Sigmoid colon (tissue), 7 donors: ENCODE results near the gene BAHD1. TPM values are rescaled to one million over a fixed set of nuclear protein-coding genes. Genes with fewer than 3 reads are reported as not detected.

Experiments
- DNase-seq: peaks from one replicate; pipeline ENCODE4 v3.0.0-alpha.2; 2019
- H3K27ac ChIP-seq, 4 donors: fragments of 200-600 bp; sonication (generic); one replicate each; pipeline ENCODE4 v1.5.1; 2016 to 2019; ENCODE audit warnings: mild to moderate bottlenecking in 1 of 4
- H3K27me3 ChIP-seq, 3 donors: fragments of 200-600 bp; sonication (generic); one replicate each; pipeline ENCODE4 v1.5.1; 2019; ENCODE audit warnings: mild to moderate bottlenecking in 1 of 3
- H3K36me3 ChIP-seq, 4 donors: fragments of 200-600 bp; sonication (generic); one replicate each; pipeline ENCODE4 v1.5.1; 2016 to 2019
- H3K4me1 ChIP-seq, 4 donors: fragments of 200-600 bp; sonication (generic); one replicate each; pipeline ENCODE4 v1.5.1; 2017 to 2019
- H3K4me3 ChIP-seq, 4 donors: fragments of 200-600 bp; sonication (generic); one replicate each; pipeline ENCODE4 v1.5.1; 2017 to 2019; ENCODE audit warnings: mild to moderate bottlenecking in 2 of 4, moderate library complexity in 1 of 4
- H3K9me3 ChIP-seq, 4 donors: fragments of 200-600 bp in 3 of 4; sonication (generic) in 3 of 4; one replicate each; pipeline versions ENCODE4 v1.5.1 to v1.6.1; 2013 to 2019
- CTCF ChIP-seq, 4 experiments: fragments of 450-650 bp in 3 of 4; fragments of 200-600 bp in 1 of 4; IDR thresholded peaks; one replicate each; pipeline ENCODE4 v1.5.1; 2016 to 2019; ENCODE audit warnings: antibody characterized with exemption in 4 of 4, mild to moderate bottlenecking in 3 of 4, moderate library complexity in 2 of 4
- EP300 ChIP-seq, 4 donors: sonication (generic); formaldehyde crosslinking; IDR thresholded peaks; one replicate each; pipeline ENCODE4 v1.6.1; 2017; ENCODE audit warnings: antibody characterized with exemption in 4 of 4
- POLR2A ChIP-seq, 2 donors: fragments of 450-650 bp; IDR thresholded peaks; one replicate each; pipeline ENCODE4 v1.6.1; 2016; ENCODE audit warnings: antibody characterized with exemption in 2 of 2, mild to moderate bottlenecking in 2 of 2, moderate library complexity in 2 of 2
- POLR2AphosphoS5 ChIP-seq, 4 donors: sonication (generic); formaldehyde crosslinking; IDR thresholded peaks; one replicate each; pipeline ENCODE4 v1.6.1; 2017; ENCODE audit warnings: antibody characterized with exemption in 4 of 4
- WGBS, 2 donors: extraction: QIAGEN DNeasy Blood & Tissue Kit; methylation state at CpG; one replicate each; pipeline ENCODE4 v1.1.7; 2013; 5-methylcytosine and 5-hydroxymethylcytosine counted together
- intact Hi-C: fragments of 100-400 bp; cut with DNase I; formaldehyde crosslinking; loops from one replicate; pipeline ENCODE4 v1.15.1; 2023
- polyA plus RNA-seq, 3 donors: library from polyadenylated mRNA; stranded (reverse); fragments of 200-250 nt; gene quantifications; one replicate each; pipeline ENCODE4 v1.2.3, GENCODE V29; 2013
- total RNA-seq, 4 donors: library from RNA; depleted of rRNA; stranded (reverse); fragments of >200 nt; gene quantifications; one replicate each; pipeline ENCODE4 v1.1.0, GENCODE V29; 2016
- donor health status: healthy with polysubstance abuse.
- donor health status: Bipolar disorder and iron deficiency.
- donor health status: healthy.

Gene BAHD1
- total and polyA plus RNA-seq, 7 donors, result 7.7 to 20.2 (median 9.6) TPM

GRCh38 chr15:40470423-40471104, 29.8 kb downstream of the BAHD1 start, which contains the start of gene CHST14:
CHST14 (plus strand) TSS chr15:40470984; CDS start chr15:40471214, 230 bp downstream.
- Histone ChIP-seq H3K27me3 (no peaks in the 10 kb centered on the region), H3K36me3 (peaks cover 0 to 14% (median 8%) of the 10 kb centered on the region in 4 donors), H3K27ac (peak within 1 kb of the TSS; percentile 84 to 89 (median 88)), H3K9me3 (no peaks in the 10 kb centered on the region), H3K4me3 (peak within 1 kb of the TSS; percentile 61 to 92 (median 82)), H3K4me1 (peaks cover 0 to 22% (median 18%) of the 10 kb centered on the region in 4 donors)
- intact Hi-C loops, result loop anchor here (2.0 to 5.0 kb wide), 3 partner anchors 30 to 97 kb away; partner anchors contain the start of genes BAHD1, CCDC32 and RPUSD2
- peak; percentile 75 for DNase-seq
- WGBS, 2 donors, result 3 to 4% methylated on average over 52 of the region's 52 CpGs
- TF ChIP-seq POLR2AphosphoS5 (IDR thresholded peaks at IDR 0.05), result peak in 3 of 4 donors; percentile 4 to 61 (median 55)
- no peak for TF ChIP-seq POLR2A (IDR thresholded peaks at IDR 0.05)
- no peak for TF ChIP-seq EP300 (IDR thresholded peaks at IDR 0.05)
- TF ChIP-seq CTCF (IDR thresholded peaks at IDR 0.05), result no peak

- Histone ChIP-seq H3K27me3 (no peaks in the 10 kb centered on the region), H3K4me1 (peaks cover 0 to 22% (median 18%) of the 10 kb centered on the region in 4 donors), H3K27ac (peak overlapping the region; percentile 84 to 89 (median 88)), H3K4me3 (peak overlapping the region; percentile 61 to 92 (median 82)), H3K36me3 (peaks cover 0 to 7% (median 2%) of the 10 kb centered on the region in 4 donors), H3K9me3 (no peaks in the 10 kb centered on the region)
- intact Hi-C loops, result loop anchor here (2.0 to 5.0 kb wide), 3 partner anchors 30 to 96 kb away; partner anchors contain the start of genes BAHD1, CCDC32 and RPUSD2
- TF ChIP-seq POLR2A (IDR thresholded peaks at IDR 0.05) (no peak), CTCF (IDR thresholded peaks at IDR 0.05) (no peak), POLR2AphosphoS5 (IDR thresholded peaks at IDR 0.05) (no peak), EP300 (IDR thresholded peaks at IDR 0.05) (no peak)
- 0 to 1% methylated on average over 60 of the region's 60 CpGs for WGBS, 2 donors
- DNase-seq, result no peak
Observed at GRCh38 chr15:40471105-40471807, 30.5 kb downstream of the BAHD1 start.

- intact Hi-C loops, result loop anchor here (2.0 to 5.0 kb wide), 3 partner anchors 31 to 96 kb away; partner anchors contain the start of genes BAHD1, CCDC32 and RPUSD2
- peaks cover 0 to 22% (median 18%) of the 10 kb centered on the region in 4 donors for H3K4me1 ChIP-seq
- DNase-seq, result no peak
- H3K36me3 ChIP-seq, result peaks cover 0 to 3% (median 1%) of the 10 kb centered on the region in 4 donors
- H3K9me3 ChIP-seq, result no peaks in the 10 kb centered on the region
- WGBS, 2 donors, result 6 to 8% methylated on average over 16 of the region's 16 CpGs
- TF ChIP-seq POLR2AphosphoS5 (IDR thresholded peaks at IDR 0.05), result no peak
- H3K27me3 ChIP-seq, result no peaks in the 10 kb centered on the region
- H3K27ac ChIP-seq, result peak overlapping the region; percentile 84 to 89 (median 88)
- peak overlapping the region; percentile 61 to 92 (median 82) for H3K4me3 ChIP-seq
Observed at GRCh38 chr15:40471808-40472150, 31.0 kb downstream of the BAHD1 start.

- H3K27ac ChIP-seq, result peak overlapping the region in 2 of 4 donors; percentile 88 to 89
- no peak for TF ChIP-seq CTCF (IDR thresholded peaks at IDR 0.05)
- TF ChIP-seq POLR2AphosphoS5 (IDR thresholded peaks at IDR 0.05), result no peak
- TF ChIP-seq POLR2A (IDR thresholded peaks at IDR 0.05), result no peak
- TF ChIP-seq EP300 (IDR thresholded peaks at IDR 0.05), result no peak
- H3K4me1 ChIP-seq, result peaks cover 0 to 22% (median 18%) of the 10 kb centered on the region in 4 donors
- no peaks in the 10 kb centered on the region for H3K9me3 ChIP-seq
- peak overlapping the region in 3 of 4 donors; percentile 79 to 92 (median 85) for H3K4me3 ChIP-seq
- intact Hi-C loops, result loop anchor here (5.0 kb wide), 1 partner anchor 95 kb away; the partner anchor contains the start of genes CCDC32 and RPUSD2
- H3K27me3 ChIP-seq, result no peaks in the 10 kb centered on the region
- no peak for DNase-seq
- H3K36me3 ChIP-seq, result no peaks in the 10 kb centered on the region
- WGBS, 2 donors, result 73 to 77% methylated on average over 9 of the region's 9 CpGs
Observed at GRCh38 chr15:40472171-40472727, 31.5 kb downstream of the BAHD1 start.
